ENCODE results near the gene CCDC17. TPM values are rescaled to one million over a fixed set of nuclear protein-coding genes. Genes with fewer than 3 reads are reported as not detected.
A peak's percentile ranks its signal among the peaks of the same experiment; 100 is the strongest.

The CCDC17 gene
- total RNA-seq, 1 experiment from 2014 or later, result 3.9 TPM

- Mint-ChIP-seq H3K4me1 (ENCODE audit: insufficient read depth, unreplicated experiment) (peaks cover 5% of the 10 kb centered on the region), H3K36me3 (ENCODE audit: insufficient read depth, unreplicated experiment) (peaks cover 53% of the 10 kb centered on the region), H3K27ac (ENCODE audit: low read depth, unreplicated experiment) (peak overlapping the region; percentile 58), H3K9me3 (ENCODE audit: unreplicated experiment) (no peaks in the 10 kb centered on the region), H3K4me3 (ENCODE audit: unreplicated experiment) (no peak overlapping the region), H3K27me3 (ENCODE audit: insufficient read depth, unreplicated experiment) (no peaks in the 10 kb centered on the region)
- no peak for TF ChIP-seq CTCF (IDR thresholded peaks at IDR 0.05; ENCODE audit: unreplicated experiment)
- intact Hi-C loops (cut with micrococcal nuclease), result no loop called here
- BruUV-seq (replicated peaks), result no TSS peak
- DNase-seq (ENCODE audit: unreplicated experiment), result peak; percentile 47
- CTCF ChIA-PET, result interaction anchor here (0.8 to 1.1 kb wide), 2 partner anchors 9 to 24 kb away, joined by 3 read pairs; no protein-coding TSS in a partner anchor
- POLR2A ChIA-PET, result interaction anchor here (0.8 to 2.0 kb wide), 8 partner anchors 9 to 91 kb away, joined by 3 to 9 read pairs (median 3); partner anchors contain the start of genes CCDC17, NASP and PRDX1
Measured at GRCh38 chr1:45612941-45613579, 10.8 kb downstream of the CCDC17 start.

GRCh38 chr1:45610589-45611226 lies 13.1 kb downstream of the CCDC17 start:
- BruUV-seq (replicated peaks), result no TSS peak
- no peaks in the 10 kb centered on the region for H3K9me3 Mint-ChIP-seq (ENCODE audit: unreplicated experiment)
- no peak overlapping the region for H3K27ac Mint-ChIP-seq (ENCODE audit: low read depth, unreplicated experiment)
- H3K27me3 Mint-ChIP-seq (ENCODE audit: insufficient read depth, unreplicated experiment), result no peaks in the 10 kb centered on the region
- no peak overlapping the region for H3K4me3 Mint-ChIP-seq (ENCODE audit: unreplicated experiment)
- no peak for TF ChIP-seq CTCF (IDR thresholded peaks at IDR 0.05; ENCODE audit: unreplicated experiment)
- DNase-seq (ENCODE audit: unreplicated experiment), result no peak
- ChIA-PET CTCF (interaction anchor here (0.6 to 1.2 kb wide), 2 partner anchors 23 to 389 kb away, joined by 3 to 4 read pairs; no protein-coding TSS in a partner anchor), POLR2A (no interaction called here)
- peaks cover 53% of the 10 kb centered on the region for H3K36me3 Mint-ChIP-seq (ENCODE audit: insufficient read depth, unreplicated experiment)
- intact Hi-C loops (cut with micrococcal nuclease), result no loop called here
- peaks cover 5% of the 10 kb centered on the region for H3K4me1 Mint-ChIP-seq (ENCODE audit: insufficient read depth, unreplicated experiment)

GRCh38 chr1:45608175-45609156 lies 15.4 kb downstream of the CCDC17 start:
- ChIA-PET CTCF (interaction anchor here (0.5 to 0.6 kb wide), 2 partner anchors 18 to 222 kb away, joined by 3 read pairs; no protein-coding TSS in a partner anchor), POLR2A (interaction anchor here (0.7 to 1.4 kb wide), 3 partner anchors 12 to 53 kb away, joined by 3 read pairs; no protein-coding TSS in a partner anchor)
- intact Hi-C loops (cut with micrococcal nuclease), result no loop called here
- Mint-ChIP-seq H3K4me3 (ENCODE audit: unreplicated experiment) (no peak overlapping the region), H3K9me3 (ENCODE audit: unreplicated experiment) (no peaks in the 10 kb centered on the region), H3K36me3 (ENCODE audit: insufficient read depth, unreplicated experiment) (peaks cover 65% of the 10 kb centered on the region), H3K27ac (ENCODE audit: low read depth, unreplicated experiment) (peak overlapping the region; percentile 26), H3K27me3 (ENCODE audit: insufficient read depth, unreplicated experiment) (no peaks in the 10 kb centered on the region), H3K4me1 (ENCODE audit: insufficient read depth, unreplicated experiment) (peaks cover 5% of the 10 kb centered on the region)
- no TSS peak for BruUV-seq (replicated peaks)
- no peak for DNase-seq (ENCODE audit: unreplicated experiment)
- TF ChIP-seq CTCF (IDR thresholded peaks at IDR 0.05; ENCODE audit: unreplicated experiment), result no peak
